Stimulated activated CD4-positive, alpha-beta T cell treated with anti-CD3 and anti-CD28 coated beads, Interleukin-1b, Interleukin-23, amount 100 ng/mL, for 1 hour (primary cell): Measurements from ENCODE around the gene PRDM4.
"Not testable (repeated sequence)": the region's sequence is repeated elsewhere in the genome, so short reads cannot be mapped to it uniquely, and the experiment has no call there.

Source experiments
- DNase-seq, 2 donors: peaks; one replicate each; pipeline ENCODE4 v3.0.0-alpha.2; 2020; ENCODE audit warnings: low read depth in 2 of 2

Gene PRDM4

DNA sequence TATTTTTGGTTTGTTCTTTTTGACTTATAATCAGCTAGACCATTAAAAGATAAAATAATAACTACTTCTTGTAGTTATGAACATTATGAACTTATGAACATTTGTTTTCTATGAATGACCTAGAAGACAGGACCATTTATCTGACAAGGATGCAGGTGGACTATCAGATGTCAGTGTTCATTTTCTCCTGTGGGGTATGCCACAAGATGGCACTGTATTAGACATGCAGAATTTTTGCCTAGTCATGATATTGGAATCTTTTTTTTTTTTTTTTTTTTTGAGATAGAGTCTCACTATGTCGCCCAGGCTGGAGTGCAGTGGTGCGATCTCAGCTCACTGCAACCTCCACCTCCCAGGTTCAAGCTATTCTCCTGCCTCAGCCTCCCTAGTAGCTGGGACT lies 65.2 kb downstream of the PRDM4 start:
- DNase-seq = not testable (repeated sequence)

DNA sequence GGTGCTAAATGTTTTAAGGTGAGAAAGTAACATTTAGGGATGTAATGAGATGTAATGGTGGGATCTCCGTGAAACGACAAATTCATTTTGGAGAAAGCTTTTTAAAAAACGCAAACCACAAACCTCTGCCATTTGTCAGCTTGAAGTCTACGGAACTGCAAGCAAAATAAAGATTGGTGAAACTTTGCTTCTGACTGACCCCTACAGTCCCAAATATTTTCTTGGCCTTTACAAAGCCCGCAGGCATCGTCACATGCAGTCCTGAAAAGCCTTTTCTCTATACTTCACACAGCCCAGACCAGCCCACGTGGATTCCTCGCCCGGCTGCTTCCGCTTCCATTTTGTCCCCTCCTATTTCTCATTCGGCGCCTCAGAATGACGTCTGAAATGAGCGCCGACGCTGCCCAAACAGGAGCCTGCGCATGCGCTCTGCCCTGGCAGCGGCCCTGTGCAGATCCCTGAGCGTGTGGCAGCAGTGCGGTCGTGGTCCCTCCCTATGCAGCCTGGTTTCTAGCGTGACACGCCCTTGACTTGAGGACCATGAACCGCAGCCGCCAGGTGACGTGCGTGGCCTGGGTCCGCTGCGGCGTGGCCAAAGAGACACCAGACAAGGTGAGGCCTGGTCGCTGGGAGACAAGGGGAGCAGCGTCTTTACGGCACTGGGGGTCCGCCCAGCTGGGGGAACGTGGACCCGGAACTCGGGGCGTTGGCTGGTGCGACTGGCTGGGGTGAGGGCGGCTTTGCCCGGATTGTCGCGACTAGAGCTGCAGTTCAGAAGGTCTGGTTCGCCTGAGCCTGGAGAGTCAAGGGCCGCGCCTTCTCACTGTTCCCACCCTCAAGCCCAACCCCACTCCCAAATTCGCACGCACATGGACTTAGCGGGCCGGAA lies 75.3 kb downstream of the PRDM4 start, which contains the start of gene PWP1:
Gene PWP1, plus strand, starts transcription at position 440 of the 889 bp plus-strand sequence. Its CDS starts 101 bp downstream, at position 541.
- DNase-seq = peak; percentile 86 to 88

DNA sequence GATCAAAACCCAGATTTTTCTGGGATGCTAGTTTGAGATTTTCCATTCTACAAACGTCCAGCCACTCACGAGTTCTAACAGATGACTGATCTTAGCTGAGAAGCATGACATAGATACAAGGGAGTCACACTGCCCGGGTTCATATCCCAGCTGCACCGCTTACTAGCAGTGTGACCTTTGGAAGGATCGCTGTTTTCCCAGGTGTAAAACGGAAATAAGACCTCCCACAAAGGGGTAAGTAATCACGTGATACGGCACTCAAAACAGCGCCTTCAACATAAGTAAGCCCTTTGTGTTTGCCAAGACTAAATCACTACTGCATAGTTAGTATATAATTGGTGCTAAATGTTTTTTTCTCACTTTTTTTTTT lies 76.0 kb downstream of the PRDM4 start:
- DNase-seq = no peak

DNA sequence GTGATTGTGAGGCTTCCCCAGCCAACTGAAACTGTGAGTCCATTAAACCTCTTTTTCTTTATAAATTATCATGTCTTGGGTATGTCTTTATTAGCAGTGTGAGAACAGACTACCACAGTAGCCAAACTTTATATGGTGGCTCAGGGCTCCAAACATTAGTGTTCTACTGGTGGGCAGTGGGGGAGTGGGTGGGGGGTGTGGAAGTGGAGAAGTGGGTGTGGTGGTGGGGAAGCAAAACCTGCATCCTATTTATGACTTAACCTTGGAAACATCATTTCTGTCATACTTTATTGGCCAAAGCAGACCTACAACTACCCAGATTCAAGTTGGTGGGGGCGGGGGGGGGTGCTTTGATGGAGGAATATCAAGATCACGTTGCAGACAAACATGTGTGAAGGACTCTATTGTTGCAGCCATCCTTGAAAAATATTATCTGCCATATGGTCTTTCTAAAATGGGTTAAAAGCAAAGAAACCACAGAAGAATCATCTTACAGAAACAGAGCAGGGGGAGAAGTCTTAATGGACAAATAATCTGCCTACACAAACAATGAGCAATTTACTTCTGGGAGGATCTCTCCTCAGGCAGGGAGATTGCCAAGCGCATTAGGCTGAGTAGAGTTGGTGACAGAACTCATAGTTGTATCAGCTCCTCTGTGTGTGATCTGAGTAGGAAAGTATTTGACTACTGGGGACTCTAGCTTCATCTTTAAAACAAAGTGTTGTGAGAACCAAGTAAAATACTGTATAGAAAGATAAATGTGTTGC lies 76.7 kb downstream of the PRDM4 start:
- DNase-seq = no peak
